GM23338 (cell line): ENCODE results near the gene TUFT1. TPM values are rescaled to one million over a fixed set of nuclear protein-coding genes. Genes with fewer than 3 reads are reported as not detected.

ENCODE experiments used
- ATAC-seq: fragments of 200-7000 bp; cut with Tn5 transposase; 3 replicates; pipeline ENCODE4 v1.9.1; 2020
- DNase-seq: peaks from one replicate; pipeline ENCODE4 v3.0.0-alpha.2; 2015; ENCODE audit warnings: low spot score
- H2AFZ ChIP-seq: fragments of 200-600 bp; sonication (generic); 2 replicates; pipeline ENCODE4 v1.8.0; 2016; ENCODE audit warnings: antibody characterized with exemption, mild to moderate bottlenecking, moderate library complexity
- H3F3A ChIP-seq: fragments of 200-600 bp; sonication (generic); replicated peaks from 2 replicates; pipeline ENCODE4 v1.8.0; 2017; ENCODE audit warnings: antibody characterized with exemption, mixed run types, low read depth
- H3K27ac ChIP-seq: fragments of 200-600 bp; sonication (generic); 2 replicates; pipeline ENCODE4 v1.6.1; 2016; ENCODE audit warnings: low read depth
- H3K27me3 ChIP-seq: fragments of 200-600 bp; sonication (generic); 2 replicates; pipeline ENCODE4 v1.8.0; 2016; ENCODE audit warnings: mild to moderate bottlenecking, mixed run types, moderate library complexity; ENCODE audit not compliant: insufficient read depth
- H3K36me3 ChIP-seq: fragments of 200-600 bp; sonication (generic); 2 replicates; pipeline ENCODE4 v1.8.0; 2016; ENCODE audit warnings: mild to moderate bottlenecking; ENCODE audit not compliant: insufficient read depth
- H3K4me1 ChIP-seq: fragments of 200-600 bp; sonication (generic); 2 replicates; pipeline ENCODE4 v1.8.0; 2016; ENCODE audit warnings: mild to moderate bottlenecking, moderate library complexity; ENCODE audit not compliant: insufficient read depth
- H3K4me2 ChIP-seq: fragments of 200-600 bp; sonication (generic); 2 replicates; pipeline ENCODE4 v1.7.1; 2017; ENCODE audit warnings: mixed run types
- H3K4me3 ChIP-seq: fragments of 200-600 bp; sonication (generic); 2 replicates; pipeline ENCODE4 v1.6.1; 2016; ENCODE audit warnings: mixed run types
- H3K79me2 ChIP-seq: fragments of 200-600 bp; sonication (generic); replicated peaks from 2 replicates; pipeline ENCODE4 v1.8.0; 2017; ENCODE audit warnings: mild to moderate bottlenecking; ENCODE audit not compliant: insufficient read depth
- H3K9me2 ChIP-seq: fragments of 200-600 bp; sonication (generic); 2 replicates; pipeline ENCODE4 v1.8.0; 2017; ENCODE audit not compliant: insufficient read depth
- H4K20me1 ChIP-seq: fragments of 200-600 bp; sonication (generic); replicated peaks from 2 replicates; pipeline ENCODE4 v1.8.0; 2017; ENCODE audit warnings: mild to moderate bottlenecking; ENCODE audit not compliant: insufficient read depth
- H3K27ac Mint-ChIP-seq: 2 replicates; pipeline ENCODE4 v1.8.0; 2020; ENCODE audit warnings: inconsistent platforms, mild to moderate bottlenecking, moderate library complexity, mixed read lengths
- H3K27me3 Mint-ChIP-seq: 3 replicates; pipeline ENCODE4 v1.8.0; 2022; ENCODE audit warnings: low read depth, mild to moderate bottlenecking, moderate library complexity, mixed read lengths, inconsistent platforms; ENCODE audit not compliant: insufficient read depth, poor library complexity
- H3K36me3 Mint-ChIP-seq: 3 replicates; pipeline ENCODE4 v1.8.0; 2021; ENCODE audit warnings: low read depth, mild to moderate bottlenecking, inconsistent platforms, moderate library complexity, mixed read lengths
- H3K4me1 Mint-ChIP-seq: 3 replicates; pipeline ENCODE4 v1.8.0; 2020; ENCODE audit warnings: mild to moderate bottlenecking, inconsistent platforms, mixed read lengths
- H3K4me3 Mint-ChIP-seq: 3 replicates; pipeline ENCODE4 v1.8.0; 2021; ENCODE audit warnings: moderate library complexity, mild to moderate bottlenecking, inconsistent platforms, mixed read lengths
- H3K9me3 Mint-ChIP-seq: 3 replicates; pipeline ENCODE4 v1.8.0; 2020; ENCODE audit warnings: moderate library complexity, mild to moderate bottlenecking, inconsistent platforms, mixed read lengths
- CREB1 ChIP-seq: fragments of 250-450 bp; sonication (Bioruptor Pico); IDR thresholded peaks from 2 replicates; pipeline ENCODE4 v1.5.0; 2020; ENCODE audit warnings: low read depth, mild to moderate bottlenecking, moderate library complexity
- EZH2phosphoT487 ChIP-seq: fragments of 200-600 bp; sonication (generic); IDR thresholded peaks from one replicate; pipeline ENCODE4 v1.8.1; 2018; ENCODE audit warnings: antibody characterized with exemption; ENCODE audit not compliant: unreplicated experiment
- NANOG ChIP-seq: IDR thresholded peaks from 2 replicates; pipeline ENCODE4 v1.6.1; 2016; ENCODE audit warnings: antibody characterized with exemption, borderline replicate concordance
- POLR2AphosphoS5 ChIP-seq: IDR thresholded peaks from 2 replicates; pipeline ENCODE4 v1.6.1; 2016; ENCODE audit warnings: antibody characterized with exemption, low read depth
- STAT1 ChIP-seq: IDR thresholded peaks from one replicate; pipeline ENCODE4 v1.6.1; 2016; ENCODE audit warnings: antibody characterized with exemption; ENCODE audit not compliant: unreplicated experiment
- ZNF331 ChIP-seq: fragments of 250-450 bp; sonication (Bioruptor Pico); IDR thresholded peaks from 2 replicates; pipeline ENCODE4 v1.5.0; 2020; ENCODE audit warnings: low read depth, mild to moderate bottlenecking, moderate library complexity
- polyA plus RNA-seq: library from polyadenylated mRNA; unstranded; fragments of >200 nt; fragmentation: Nextera tagmentation; extraction: Ambion mirVana; gene quantifications from 2 replicates; pipeline ENCODE4 v1.2.1, GENCODE V29; 2016
- total RNA-seq: library from RNA; depleted of rRNA; stranded (reverse); fragments of >200 nt; shearing (Covaris generic); gene quantifications from 2 replicates; pipeline ENCODE4 v1.2.3, GENCODE V29; 2014
- TF ChIP-seq, protein P1 (sequence below): IDR thresholded peaks from 2 replicates; pipeline ENCODE4 v1.6.1; 2016; ENCODE audit warnings: antibody characterized with exemption
- TF ChIP-seq, protein P2 (sequence below): IDR thresholded peaks from one replicate; pipeline ENCODE4 v1.6.1; 2018; ENCODE audit warnings: antibody characterized with exemption; ENCODE audit not compliant: unreplicated experiment

TUFT1 gene
- total and polyA plus RNA-seq, 2 experiments from 2014 or later: 6.0 to 11.9 TPM

DNA sequence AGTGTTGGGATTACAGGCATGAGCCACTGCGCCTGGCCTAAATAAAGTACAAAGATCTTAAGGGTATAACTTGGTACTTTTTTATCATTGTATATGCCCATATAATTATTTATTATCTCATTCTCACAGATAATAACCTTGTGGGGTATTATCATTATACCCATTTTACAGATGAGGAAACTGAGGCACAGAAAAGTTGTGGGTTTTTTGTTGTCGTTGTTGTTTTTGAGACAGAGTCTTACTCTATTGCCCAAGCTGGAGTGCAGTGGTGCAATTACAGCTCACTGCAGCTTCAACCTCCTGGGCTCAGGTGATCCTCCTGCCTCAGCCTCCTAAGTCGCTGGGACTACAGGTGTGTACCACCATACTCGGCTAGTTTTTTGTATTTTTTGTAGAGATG, 24.8 kb upstream of the TUFT1 start (continued):
- TF ChIP-seq, protein P1, sequence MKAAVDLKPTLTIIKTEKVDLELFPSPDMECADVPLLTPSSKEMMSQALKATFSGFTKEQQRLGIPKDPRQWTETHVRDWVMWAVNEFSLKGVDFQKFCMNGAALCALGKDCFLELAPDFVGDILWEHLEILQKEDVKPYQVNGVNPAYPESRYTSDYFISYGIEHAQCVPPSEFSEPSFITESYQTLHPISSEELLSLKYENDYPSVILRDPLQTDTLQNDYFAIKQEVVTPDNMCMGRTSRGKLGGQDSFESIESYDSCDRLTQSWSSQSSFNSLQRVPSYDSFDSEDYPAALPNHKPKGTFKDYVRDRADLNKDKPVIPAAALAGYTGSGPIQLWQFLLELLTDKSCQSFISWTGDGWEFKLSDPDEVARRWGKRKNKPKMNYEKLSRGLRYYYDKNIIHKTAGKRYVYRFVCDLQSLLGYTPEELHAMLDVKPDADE: no peak
- TF ChIP-seq, protein P2, sequence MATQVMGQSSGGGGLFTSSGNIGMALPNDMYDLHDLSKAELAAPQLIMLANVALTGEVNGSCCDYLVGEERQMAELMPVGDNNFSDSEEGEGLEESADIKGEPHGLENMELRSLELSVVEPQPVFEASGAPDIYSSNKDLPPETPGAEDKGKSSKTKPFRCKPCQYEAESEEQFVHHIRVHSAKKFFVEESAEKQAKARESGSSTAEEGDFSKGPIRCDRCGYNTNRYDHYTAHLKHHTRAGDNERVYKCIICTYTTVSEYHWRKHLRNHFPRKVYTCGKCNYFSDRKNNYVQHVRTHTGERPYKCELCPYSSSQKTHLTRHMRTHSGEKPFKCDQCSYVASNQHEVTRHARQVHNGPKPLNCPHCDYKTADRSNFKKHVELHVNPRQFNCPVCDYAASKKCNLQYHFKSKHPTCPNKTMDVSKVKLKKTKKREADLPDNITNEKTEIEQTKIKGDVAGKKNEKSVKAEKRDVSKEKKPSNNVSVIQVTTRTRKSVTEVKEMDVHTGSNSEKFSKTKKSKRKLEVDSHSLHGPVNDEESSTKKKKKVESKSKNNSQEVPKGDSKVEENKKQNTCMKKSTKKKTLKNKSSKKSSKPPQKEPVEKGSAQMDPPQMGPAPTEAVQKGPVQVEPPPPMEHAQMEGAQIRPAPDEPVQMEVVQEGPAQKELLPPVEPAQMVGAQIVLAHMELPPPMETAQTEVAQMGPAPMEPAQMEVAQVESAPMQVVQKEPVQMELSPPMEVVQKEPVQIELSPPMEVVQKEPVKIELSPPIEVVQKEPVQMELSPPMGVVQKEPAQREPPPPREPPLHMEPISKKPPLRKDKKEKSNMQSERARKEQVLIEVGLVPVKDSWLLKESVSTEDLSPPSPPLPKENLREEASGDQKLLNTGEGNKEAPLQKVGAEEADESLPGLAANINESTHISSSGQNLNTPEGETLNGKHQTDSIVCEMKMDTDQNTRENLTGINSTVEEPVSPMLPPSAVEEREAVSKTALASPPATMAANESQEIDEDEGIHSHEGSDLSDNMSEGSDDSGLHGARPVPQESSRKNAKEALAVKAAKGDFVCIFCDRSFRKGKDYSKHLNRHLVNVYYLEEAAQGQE: no peak
- TF ChIP-seq ZNF331 (CRISPR knock-in tag) (no peak), CREB1 (CRISPR knock-in tag) (no peak), STAT1 (no peak), NANOG (no peak), POLR2AphosphoS5 (no peak), EZH2phosphoT487 (no peak)

DNA sequence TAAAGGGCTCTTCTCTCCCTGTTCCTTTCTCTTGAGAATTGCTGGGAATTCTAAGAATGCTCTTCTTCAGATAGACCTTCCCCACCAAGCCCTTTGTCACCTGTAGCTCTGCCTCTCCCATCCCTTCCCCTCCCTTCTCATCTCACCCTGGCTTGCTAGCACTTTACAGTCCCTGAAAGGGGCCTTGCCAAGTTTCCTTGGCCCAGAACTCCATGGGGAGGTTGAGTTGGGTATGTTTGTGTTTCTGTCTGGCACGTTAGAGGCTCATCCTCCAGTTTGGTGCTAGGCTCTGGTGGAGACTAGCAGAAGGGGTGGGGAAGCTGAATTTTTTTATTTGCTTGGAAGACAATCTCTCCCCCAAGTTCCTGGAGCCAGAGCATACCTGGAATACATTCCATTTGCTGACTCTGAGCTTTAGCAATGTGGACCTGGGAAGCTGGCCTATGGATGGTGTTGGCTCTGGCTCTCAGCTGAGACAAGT, 24.0 kb upstream of the TUFT1 start:
- Histone ChIP-seq H3K79me2 (peaks cover 44% of the 10 kb centered on the region), H3K36me3 (peaks cover 16% of the 10 kb centered on the region), H3K4me3 (no peak overlapping the region), H3F3A (peaks cover 23% of the 10 kb centered on the region), H3K27ac (peak overlapping the region; percentile 94), H3K4me1 (peaks cover 44% of the 10 kb centered on the region), H3K9me2 (no peaks in the 10 kb centered on the region), H4K20me1 (peaks cover 7% of the 10 kb centered on the region; the same call in 1 of the 2 replicates), H2AFZ (no peak overlapping the region), H3K27me3 (no peaks in the 10 kb centered on the region), H3K4me2 (peak overlapping the region; percentile 46; the same call in 1 of the 2 replicates)
- DNase-seq (peak; percentile 76), ATAC-seq (peak; percentile 2; the same call in 2 of the 3 replicates)
- H3K9me3 Mint-ChIP-seq: no peaks in the 10 kb centered on the region
- peak overlapping the region; percentile 93 for H3K27ac Mint-ChIP-seq
- H3K4me3 Mint-ChIP-seq: peak overlapping the region; percentile 18; the same call in 2 of the 3 replicates
- H3K4me1 Mint-ChIP-seq: peaks cover 37% of the 10 kb centered on the region
- peaks cover 2% of the 10 kb centered on the region for H3K27me3 Mint-ChIP-seq
- TF ChIP-seq STAT1 (no peak), ZNF331 (CRISPR knock-in tag) (no peak)
- TF ChIP-seq, protein P1: no peak
- H3K36me3 Mint-ChIP-seq: peaks cover 37% of the 10 kb centered on the region
